B cell (primary cell): ENCODE results near the gene KPRP. TPM values are rescaled to one million over a fixed set of nuclear protein-coding genes. Genes with fewer than 3 reads are reported as not detected.

Experiments used
- ATAC-seq: fragments of 200-7000 bp; cut with Tn5 transposase; one replicate; pipeline ENCODE4 v1.10.0; 2021; ENCODE audit warnings: low read depth, mild to moderate bottlenecking, moderate number of reproducible peaks, moderate library complexity
- CTCF ChIA-PET: fragments of 350-600 bp; sonication (Branson Sonifier 250); formaldehyde crosslinking; loops from one replicate; lab custom pipeline; 2021; ENCODE audit warnings: antibody characterized with exemption, inconsistent platforms; lab: Charles Lee
- POLR2A ChIA-PET: fragments of 350-600 bp; sonication (Branson Sonifier 250); formaldehyde crosslinking; loops from one replicate; lab custom pipeline; 2021; ENCODE audit warnings: antibody characterized with exemption; lab: Charles Lee
- DNase-seq: peaks from one replicate; pipeline ENCODE4 v3.0.0; 2013
- H2AFZ ChIP-seq: 2 replicates; pipeline ENCODE4 v1.6.1; 2012; ENCODE audit warnings: mild to moderate bottlenecking, low read depth, low read length; ENCODE audit not compliant: insufficient read depth, poor library complexity, severe bottlenecking
- H3K27ac ChIP-seq, 2 donors: 1 replicate in 1 of 2; 2 replicates in 1 of 2; pipeline ENCODE4 v1.5.1; 2012 to 2013; ENCODE audit warnings: low read length in 2 of 2, mild to moderate bottlenecking in 2 of 2, moderate library complexity in 1 of 2
- H3K27me3 ChIP-seq, 4 experiments: fragments of 200-600 bp in 1 of 4; sonication (generic) in 1 of 4; replicated peaks in 1 of 4; 1 replicate in 2 of 4; 2 replicates in 2 of 4; pipeline versions ENCODE4 v1.6.1 to v1.7.0; 2013 to 2016; ENCODE audit warnings: low read length in 3 of 4, mild to moderate bottlenecking in 2 of 4, mixed read lengths in 1 of 4, moderate library complexity in 1 of 4; ENCODE audit not compliant: insufficient read depth in 4 of 4, control insufficient read depth in 3 of 4; ENCODE audit errors: control extremely low read depth in 1 of 4
- H3K36me3 ChIP-seq, 2 experiments: replicated peaks in 1 of 2; 1 replicate in 1 of 2; 2 replicates in 1 of 2; pipeline versions ENCODE4 v1.6.1 to v1.7.1; 2013; ENCODE audit warnings: low read length in 1 of 2; ENCODE audit not compliant: insufficient read depth in 2 of 2, control insufficient read depth in 1 of 2; ENCODE audit errors: control extremely low read depth in 1 of 2, extremely low read depth in 1 of 2
- H3K4me1 ChIP-seq, 2 donors: fragments of 200-600 bp in 1 of 2; sonication (generic) in 1 of 2; 1 replicate in 1 of 2; 2 replicates in 1 of 2; pipeline versions ENCODE4 v1.5.1 to v1.6.1; 2013 to 2017; ENCODE audit warnings: low read length in 2 of 2; ENCODE audit not compliant: control insufficient read depth in 2 of 2, insufficient read depth in 2 of 2
- H3K4me2 ChIP-seq: replicated peaks from 2 replicates; pipeline ENCODE3; 2012; ENCODE audit warnings: mild to moderate bottlenecking, low read depth, low read length; ENCODE audit not compliant: poor library complexity, severe bottlenecking
- H3K4me3 ChIP-seq, 5 experiments: fragments of 200-600 bp in 1 of 5; sonication (generic) in 1 of 5; 1 replicate in 3 of 5; 2 replicates in 2 of 5; pipeline versions ENCODE4 v1.5.1 to v1.7.0; 2011 to 2016; ENCODE audit warnings: low read length in 4 of 5, mild to moderate bottlenecking in 4 of 5, low read depth in 2 of 5, control low read depth in 1 of 5, moderate library complexity in 1 of 5; ENCODE audit not compliant: insufficient read depth in 1 of 5; ENCODE audit errors: control extremely low read depth in 1 of 5, extremely low read depth in 1 of 5
- H3K79me2 ChIP-seq: fragments of 200-600 bp; sonication (generic); one replicate; pipeline ENCODE4 v1.6.0; 2016; ENCODE audit warnings: low read length; ENCODE audit not compliant: control insufficient read depth, insufficient read depth
- H3K9ac ChIP-seq: fragments of 200-600 bp; sonication (generic); 2 replicates; pipeline ENCODE4 v1.6.1; 2017; ENCODE audit warnings: mild to moderate bottlenecking, low read length, moderate library complexity
- H3K9me3 ChIP-seq, 3 donors: one replicate each; pipeline versions ENCODE4 v1.6.1 to v1.7.1; 2013; ENCODE audit warnings: low read length in 2 of 3; ENCODE audit not compliant: control insufficient read depth in 2 of 3, insufficient read depth in 1 of 3; ENCODE audit errors: control extremely low read depth in 1 of 3
- H4K20me1 ChIP-seq: 2 replicates; pipeline ENCODE4 v1.6.0; 2012; ENCODE audit warnings: mild to moderate bottlenecking, low read length; ENCODE audit not compliant: insufficient read depth, control insufficient read depth, poor library complexity, severe bottlenecking
- H3K27ac Mint-ChIP-seq: one replicate; pipeline ENCODE4 v1.8.0; 2021; ENCODE audit warnings: mixed read lengths
- H3K27me3 Mint-ChIP-seq: one replicate; pipeline ENCODE4 v1.8.0; 2021; ENCODE audit warnings: mixed read lengths
- H3K4me1 Mint-ChIP-seq: one replicate; pipeline ENCODE4 v1.8.0; 2021; ENCODE audit warnings: mixed read lengths
- H3K4me3 Mint-ChIP-seq: one replicate; pipeline ENCODE4 v1.8.0; 2021; ENCODE audit warnings: mixed read lengths
- H3K9me3 Mint-ChIP-seq: one replicate; pipeline ENCODE4 v1.8.0; 2022; ENCODE audit warnings: mixed read lengths; ENCODE audit not compliant: insufficient read depth
- EZH2 ChIP-seq: IDR thresholded peaks from 2 replicates; pipeline ENCODE4 v1.6.1; 2012; ENCODE audit warnings: borderline replicate concordance, low read depth, mild to moderate bottlenecking, moderate library complexity, low read length; ENCODE audit not compliant: insufficient read depth, poor library complexity, severe bottlenecking
- WGBS: methylation state at CpG from one replicate; pipeline ENCODE4 v1.1.5; 2013; ENCODE audit warnings: missing lambda C conversion rate; ENCODE audit not compliant: insufficient coverage; 5-methylcytosine and 5-hydroxymethylcytosine counted together
- intact Hi-C: fragments of 100-400 bp; cut with micrococcal nuclease; formaldehyde crosslinking; loops from one replicate; pipeline ENCODE4 v1.10.0; 2022
- polyA plus RNA-seq: library from polyadenylated mRNA; depleted of rRNA; stranded (reverse); fragments of >200 nt; gene quantifications from 2 replicates; pipeline ENCODE4 v1.2.3, GENCODE V29; 2012
- total RNA-seq, 2 donors: library from RNA; stranded (reverse); fragments of 120-200 nt in 1 of 2; gene quantifications; 1 replicate in 1 of 2; 2 replicates in 1 of 2; pipeline versions ENCODE4 v1.2.3 to v1.2.4, GENCODE V29; 2013 to 2022
- TF ChIP-seq, protein P1 (sequence below): fragments of 200-600 bp; IDR thresholded peaks from one replicate; pipeline ENCODE4 v1.8.0; 2022; ENCODE audit warnings: antibody characterized with exemption, mild to moderate bottlenecking

KPRP gene
- total and polyA plus RNA-seq, 2 donors (not counting 1 experiment from before 2014, with no cell fraction given): not detected

DNA sequence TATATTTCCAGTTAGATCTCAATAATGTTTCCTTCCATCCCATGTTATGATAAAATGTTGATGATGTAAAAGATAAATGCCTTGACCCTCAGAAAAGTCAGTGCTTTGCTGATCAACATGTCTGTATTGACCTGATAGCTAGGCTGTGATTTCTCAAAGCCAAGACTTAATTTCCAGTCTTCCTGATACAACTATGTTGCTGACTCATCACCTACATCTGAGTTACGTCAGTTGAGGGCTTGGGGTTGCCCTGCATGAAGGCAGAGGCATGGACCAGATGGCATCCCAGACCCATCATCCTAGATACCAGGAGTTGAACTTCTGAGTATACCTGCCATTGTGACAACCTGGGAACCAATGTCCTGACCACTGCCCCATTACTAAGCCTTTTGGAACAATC lies 43.5 kb downstream of the KPRP start:
- CTCF ChIA-PET: no interaction called here
- H3K27me3 ChIP-seq: no peaks in the 10 kb centered on the region
- Mint-ChIP-seq H3K4me1 (no peaks in the 10 kb centered on the region), H3K27me3 (peaks cover 24% of the 10 kb centered on the region), H3K4me3 (no peak overlapping the region), H3K9me3 (no peaks in the 10 kb centered on the region), H3K27ac (no peak overlapping the region)
- no peak overlapping the region for H3K4me3 ChIP-seq
- DNase-seq (no peak), ATAC-seq (no peak)
- no peak overlapping the region for H3K27ac ChIP-seq
- TF ChIP-seq, protein P1, sequence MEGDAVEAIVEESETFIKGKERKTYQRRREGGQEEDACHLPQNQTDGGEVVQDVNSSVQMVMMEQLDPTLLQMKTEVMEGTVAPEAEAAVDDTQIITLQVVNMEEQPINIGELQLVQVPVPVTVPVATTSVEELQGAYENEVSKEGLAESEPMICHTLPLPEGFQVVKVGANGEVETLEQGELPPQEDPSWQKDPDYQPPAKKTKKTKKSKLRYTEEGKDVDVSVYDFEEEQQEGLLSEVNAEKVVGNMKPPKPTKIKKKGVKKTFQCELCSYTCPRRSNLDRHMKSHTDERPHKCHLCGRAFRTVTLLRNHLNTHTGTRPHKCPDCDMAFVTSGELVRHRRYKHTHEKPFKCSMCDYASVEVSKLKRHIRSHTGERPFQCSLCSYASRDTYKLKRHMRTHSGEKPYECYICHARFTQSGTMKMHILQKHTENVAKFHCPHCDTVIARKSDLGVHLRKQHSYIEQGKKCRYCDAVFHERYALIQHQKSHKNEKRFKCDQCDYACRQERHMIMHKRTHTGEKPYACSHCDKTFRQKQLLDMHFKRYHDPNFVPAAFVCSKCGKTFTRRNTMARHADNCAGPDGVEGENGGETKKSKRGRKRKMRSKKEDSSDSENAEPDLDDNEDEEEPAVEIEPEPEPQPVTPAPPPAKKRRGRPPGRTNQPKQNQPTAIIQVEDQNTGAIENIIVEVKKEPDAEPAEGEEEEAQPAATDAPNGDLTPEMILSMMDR: no peak
- TF ChIP-seq EZH2: no peak
- POLR2A ChIA-PET: no interaction called here
- no peaks in the 10 kb centered on the region for H3K4me1 ChIP-seq
- H3K4me2 ChIP-seq: no peak overlapping the region
- no peak overlapping the region for H2AFZ ChIP-seq
- no CpG with 5 or more reads among the region's 1 CpG for WGBS
- peaks cover 0 to 4% (median 0%) of the 10 kb centered on the region in 3 donors for H3K9me3 ChIP-seq
- H4K20me1 ChIP-seq: no peaks in the 10 kb centered on the region
- intact Hi-C loops: no loop called here
- H3K79me2 ChIP-seq: no peaks in the 10 kb centered on the region
- H3K9ac ChIP-seq: no peak overlapping the region
- no peaks in the 10 kb centered on the region for H3K36me3 ChIP-seq

DNA sequence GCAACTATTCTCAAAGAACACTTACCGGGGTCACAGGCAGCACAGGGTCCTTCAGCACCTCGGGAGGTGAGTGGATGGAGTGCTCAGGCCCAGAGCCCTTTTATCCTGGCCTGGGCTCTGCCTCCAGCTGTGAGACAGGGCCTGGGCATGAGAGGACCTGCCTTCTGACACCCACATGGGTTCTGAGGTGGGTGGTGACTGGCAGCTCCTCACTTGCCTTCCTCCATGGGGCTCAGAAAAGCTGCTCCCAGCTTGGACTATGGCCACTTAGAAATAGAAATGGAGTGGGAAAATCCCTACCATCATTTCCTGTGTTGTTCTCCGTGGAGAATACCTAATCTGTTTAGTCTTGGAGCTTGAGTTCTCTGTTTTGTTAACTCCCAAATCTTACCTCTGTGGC lies 48.8 kb downstream of the KPRP start, which contains the start of gene LCE1C:
TSS of gene LCE1C (minus strand) at position 76 of the 400 bp plus-strand sequence. CDS start 1,173 bp downstream, outside the sequence.
- Histone ChIP-seq H3K79me2 (no peaks in the 10 kb centered on the region), H2AFZ (no peak within 1 kb of the TSS), H3K27ac (no peak within 1 kb of the TSS), H3K9me3 (no peaks in the 10 kb centered on the region), H3K4me1 (no peaks in the 10 kb centered on the region), H3K36me3 (no peaks in the 10 kb centered on the region), H3K4me3 (no peak within 1 kb of the TSS), H3K9ac (no peak within 1 kb of the TSS), H3K27me3 (peaks cover 0 to 2% (median 0%) of the 10 kb centered on the region in 4 experiments), H3K4me2 (no peak within 1 kb of the TSS), H4K20me1 (no peaks in the 10 kb centered on the region)
- H3K9me3 Mint-ChIP-seq: no peaks in the 10 kb centered on the region
- H3K4me3 Mint-ChIP-seq: no peak within 1 kb of the TSS
- CTCF ChIA-PET: no interaction called here
- no peak for ATAC-seq
- POLR2A ChIA-PET: no interaction called here
- no peaks in the 10 kb centered on the region for H3K4me1 Mint-ChIP-seq
- no peak within 1 kb of the TSS for H3K27ac Mint-ChIP-seq
- DNase-seq: no peak
- H3K27me3 Mint-ChIP-seq: peaks cover 30% of the 10 kb centered on the region
- TF ChIP-seq, protein P1: no peak
- no peak for TF ChIP-seq EZH2
- WGBS: 20% methylated on average over 1 of the region's 3 CpGs
- intact Hi-C loops: no loop called here
